ENCODE measurements around the gene AHDC1.

Gene AHDC1

DNA sequence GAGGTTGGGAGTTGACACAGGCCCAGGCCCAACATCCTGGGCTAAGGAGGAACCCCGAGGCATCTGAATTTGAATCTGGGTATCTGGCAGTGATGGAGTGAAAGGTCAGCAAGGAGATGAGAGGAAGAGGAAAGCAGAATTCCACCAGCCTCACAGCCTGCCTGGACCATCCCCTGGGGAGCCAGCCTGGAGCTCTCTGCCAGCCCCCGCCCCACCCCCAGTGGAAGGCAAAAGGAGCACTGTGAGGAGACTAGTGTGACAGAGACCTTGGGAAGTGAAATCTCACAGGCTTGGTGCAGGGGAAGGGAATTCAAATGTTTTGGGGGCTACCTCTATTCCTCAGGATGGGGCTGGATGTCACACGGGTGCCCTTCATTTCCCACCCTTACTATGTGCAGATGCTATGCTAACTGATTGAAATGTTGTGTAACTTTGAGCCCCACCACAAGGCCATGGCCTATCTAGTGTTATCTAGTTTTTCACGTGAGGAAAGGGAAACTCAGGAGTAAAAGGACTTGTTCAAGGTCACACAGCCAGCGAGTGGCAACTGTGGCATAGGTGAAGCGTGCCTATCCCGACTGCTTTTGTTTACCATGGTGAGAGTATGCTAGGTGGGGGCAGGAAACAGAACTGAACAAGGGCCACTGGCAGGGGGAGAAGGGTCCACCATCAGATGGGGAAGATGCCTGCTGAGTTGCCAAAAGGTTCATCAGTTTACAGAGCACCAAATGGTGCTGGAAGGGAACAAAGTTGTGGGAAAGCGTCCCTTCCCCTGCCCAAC, 29.8 kb downstream of the AHDC1 start:
- Histone ChIP-seq H3K4me3 (ENCODE audit: low read depth, low read length) (no peak overlapping the region), H2AFZ (ENCODE audit: low read length, unreplicated experiment) (no peak overlapping the region), H3K27ac (ENCODE audit: low read depth, low read length) (peak overlapping the region; percentile 19), H3K27me3 (ENCODE audit: insufficient read depth, low read length) (no peaks in the 10 kb centered on the region), H3K4me1 (ENCODE audit: control insufficient read depth, insufficient read depth, low read length, unreplicated experiment) (peaks cover 83% of the 10 kb centered on the region), H3K36me3 (ENCODE audit: insufficient read depth, low read length) (no peaks in the 10 kb centered on the region), H3K79me2 (ENCODE audit: control insufficient read depth, insufficient read depth, low read length, unreplicated experiment) (peaks cover 74% of the 10 kb centered on the region)

GRCh38 chr1:27572679-27573426, 31.1 kb downstream of the AHDC1 start:
- peaks cover 92% of the 10 kb centered on the region for H3K4me1 ChIP-seq (ENCODE audit: control insufficient read depth, insufficient read depth, low read length, unreplicated experiment)
- H3K27me3 ChIP-seq (ENCODE audit: insufficient read depth, low read length) = no peaks in the 10 kb centered on the region
- no peak overlapping the region for H3K4me3 ChIP-seq (ENCODE audit: low read depth, low read length)
- H3K79me2 ChIP-seq (ENCODE audit: control insufficient read depth, insufficient read depth, low read length, unreplicated experiment) = peaks cover 76% of the 10 kb centered on the region
- H2AFZ ChIP-seq (ENCODE audit: low read length, unreplicated experiment) = no peak overlapping the region
- peak overlapping the region; percentile 23; the same call in 1 of the 2 replicates for H3K27ac ChIP-seq (ENCODE audit: low read depth, low read length)
- H3K36me3 ChIP-seq (ENCODE audit: insufficient read depth, low read length) = no peaks in the 10 kb centered on the region

DNA sequence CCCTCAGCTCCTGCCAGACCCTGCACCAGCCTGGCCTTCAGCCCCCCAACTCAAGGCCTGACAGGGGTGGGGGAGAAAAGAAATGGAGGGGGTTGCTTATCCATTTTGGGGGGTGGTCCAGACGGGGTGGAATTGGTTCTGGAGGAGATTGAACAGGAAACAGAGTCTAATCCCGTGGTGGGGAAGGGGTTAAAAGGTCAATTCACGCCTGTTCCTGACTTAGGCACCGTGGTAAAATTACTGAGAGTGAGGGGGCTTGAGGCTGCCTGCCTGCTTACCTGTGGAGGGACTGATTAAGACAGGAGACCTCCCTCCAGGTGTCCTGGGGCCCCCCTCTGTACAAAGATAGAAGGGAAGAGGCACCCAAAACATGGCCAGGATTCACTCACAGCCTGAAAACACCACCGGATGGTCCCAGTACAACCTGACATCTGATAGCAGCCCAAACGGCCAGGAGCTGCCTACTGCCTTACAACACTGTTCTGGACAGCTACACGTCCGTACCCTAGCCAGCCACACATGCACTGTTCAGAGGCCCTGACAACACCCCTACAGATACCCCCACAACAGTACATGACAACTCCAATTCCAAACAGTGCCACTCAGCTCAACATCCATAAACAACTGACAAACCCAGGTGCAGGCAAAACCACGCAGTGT, 31.8 kb downstream of the AHDC1 start:
- no peak overlapping the region for H2AFZ ChIP-seq (ENCODE audit: low read length, unreplicated experiment)
- H3K4me1 ChIP-seq (ENCODE audit: control insufficient read depth, insufficient read depth, low read length, unreplicated experiment) = peaks cover 90% of the 10 kb centered on the region
- peaks cover 77% of the 10 kb centered on the region for H3K79me2 ChIP-seq (ENCODE audit: control insufficient read depth, insufficient read depth, low read length, unreplicated experiment)
- no peaks in the 10 kb centered on the region for H3K27me3 ChIP-seq (ENCODE audit: insufficient read depth, low read length)
- H3K36me3 ChIP-seq (ENCODE audit: insufficient read depth, low read length) = no peaks in the 10 kb centered on the region
- H3K4me3 ChIP-seq (ENCODE audit: low read depth, low read length) = no peak overlapping the region
- H3K27ac ChIP-seq (ENCODE audit: low read depth, low read length) = peak overlapping the region; percentile 23; the same call in 1 of the 2 replicates

DNA sequence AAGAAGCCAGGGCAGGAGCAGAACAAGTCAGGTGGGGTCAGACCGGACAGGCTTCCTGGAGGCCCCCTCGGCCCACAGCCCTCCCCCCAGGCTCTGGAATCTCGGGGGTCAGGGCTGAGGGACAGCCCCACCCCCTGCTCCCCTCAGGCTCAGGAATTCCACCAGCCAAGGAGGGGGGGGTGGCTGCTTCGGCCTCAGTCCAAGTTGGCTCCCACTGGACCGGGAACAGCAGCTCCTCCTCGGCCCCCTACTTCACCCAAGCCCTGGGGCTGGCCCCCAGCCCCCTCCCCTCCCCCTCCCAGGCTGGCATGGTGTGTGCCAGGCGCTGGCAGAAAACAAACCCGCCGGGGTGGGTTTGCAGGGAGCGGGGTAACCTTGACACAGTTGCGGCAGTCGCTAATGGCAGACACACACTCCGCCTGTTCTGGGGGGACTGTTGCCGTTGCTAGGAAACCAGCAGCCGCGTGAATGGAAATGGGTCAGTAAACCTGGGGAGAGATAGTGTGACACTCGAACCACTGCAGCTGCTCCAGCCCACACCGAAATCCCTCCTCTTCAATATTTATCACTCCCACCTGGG, 32.4 kb downstream of the AHDC1 start:
- Histone ChIP-seq H3K4me3 (ENCODE audit: low read depth, low read length) (no peak overlapping the region), H3K4me1 (ENCODE audit: control insufficient read depth, insufficient read depth, low read length, unreplicated experiment) (peaks cover 90% of the 10 kb centered on the region), H3K36me3 (ENCODE audit: insufficient read depth, low read length) (no peaks in the 10 kb centered on the region), H3K27me3 (ENCODE audit: insufficient read depth, low read length) (no peaks in the 10 kb centered on the region), H3K27ac (ENCODE audit: low read depth, low read length) (no peak overlapping the region), H3K79me2 (ENCODE audit: control insufficient read depth, insufficient read depth, low read length, unreplicated experiment) (peaks cover 76% of the 10 kb centered on the region), H2AFZ (ENCODE audit: low read length, unreplicated experiment) (no peak overlapping the region)

DNA sequence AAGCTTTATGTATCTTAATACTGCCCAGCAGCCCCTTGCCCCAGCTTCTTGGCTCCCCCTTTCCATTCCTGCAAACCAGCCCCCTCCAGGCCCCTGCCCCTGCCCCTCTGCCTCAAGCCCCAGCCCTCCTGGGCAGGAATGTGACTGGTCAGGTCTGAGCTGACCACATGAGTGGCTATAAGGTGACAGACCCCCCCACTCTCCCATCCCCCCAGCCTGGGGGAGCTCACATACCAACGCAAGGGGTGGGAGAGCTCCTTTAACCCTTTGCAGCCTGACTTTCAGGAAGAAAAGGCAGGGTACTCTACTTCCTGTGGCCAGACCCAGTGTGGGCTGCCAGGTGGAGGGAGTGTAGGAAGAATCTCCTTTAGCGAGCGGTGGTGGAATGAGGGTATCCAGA, 33.2 kb downstream of the AHDC1 start:
- Histone ChIP-seq H3K4me1 (ENCODE audit: control insufficient read depth, insufficient read depth, low read length, unreplicated experiment) (peaks cover 87% of the 10 kb centered on the region), H3K27me3 (ENCODE audit: insufficient read depth, low read length) (no peaks in the 10 kb centered on the region), H3K36me3 (ENCODE audit: insufficient read depth, low read length) (no peaks in the 10 kb centered on the region), H3K27ac (ENCODE audit: low read depth, low read length) (no peak overlapping the region), H2AFZ (ENCODE audit: low read length, unreplicated experiment) (no peak overlapping the region), H3K4me3 (ENCODE audit: low read depth, low read length) (no peak overlapping the region), H3K79me2 (ENCODE audit: control insufficient read depth, insufficient read depth, low read length, unreplicated experiment) (peaks cover 77% of the 10 kb centered on the region)

- Histone ChIP-seq H2AFZ (ENCODE audit: low read length, unreplicated experiment) (no peak overlapping the region), H3K4me1 (ENCODE audit: control insufficient read depth, insufficient read depth, low read length, unreplicated experiment) (peaks cover 91% of the 10 kb centered on the region), H3K36me3 (ENCODE audit: insufficient read depth, low read length) (no peaks in the 10 kb centered on the region), H3K27ac (ENCODE audit: low read depth, low read length) (no peak overlapping the region), H3K79me2 (ENCODE audit: control insufficient read depth, insufficient read depth, low read length, unreplicated experiment) (peaks cover 79% of the 10 kb centered on the region), H3K27me3 (ENCODE audit: insufficient read depth, low read length) (no peaks in the 10 kb centered on the region), H3K4me3 (ENCODE audit: low read depth, low read length) (no peak overlapping the region)
These were observed 33.6 kb downstream of the AHDC1 start for GRCh38 chr1:27570356-27570755.

DNA sequence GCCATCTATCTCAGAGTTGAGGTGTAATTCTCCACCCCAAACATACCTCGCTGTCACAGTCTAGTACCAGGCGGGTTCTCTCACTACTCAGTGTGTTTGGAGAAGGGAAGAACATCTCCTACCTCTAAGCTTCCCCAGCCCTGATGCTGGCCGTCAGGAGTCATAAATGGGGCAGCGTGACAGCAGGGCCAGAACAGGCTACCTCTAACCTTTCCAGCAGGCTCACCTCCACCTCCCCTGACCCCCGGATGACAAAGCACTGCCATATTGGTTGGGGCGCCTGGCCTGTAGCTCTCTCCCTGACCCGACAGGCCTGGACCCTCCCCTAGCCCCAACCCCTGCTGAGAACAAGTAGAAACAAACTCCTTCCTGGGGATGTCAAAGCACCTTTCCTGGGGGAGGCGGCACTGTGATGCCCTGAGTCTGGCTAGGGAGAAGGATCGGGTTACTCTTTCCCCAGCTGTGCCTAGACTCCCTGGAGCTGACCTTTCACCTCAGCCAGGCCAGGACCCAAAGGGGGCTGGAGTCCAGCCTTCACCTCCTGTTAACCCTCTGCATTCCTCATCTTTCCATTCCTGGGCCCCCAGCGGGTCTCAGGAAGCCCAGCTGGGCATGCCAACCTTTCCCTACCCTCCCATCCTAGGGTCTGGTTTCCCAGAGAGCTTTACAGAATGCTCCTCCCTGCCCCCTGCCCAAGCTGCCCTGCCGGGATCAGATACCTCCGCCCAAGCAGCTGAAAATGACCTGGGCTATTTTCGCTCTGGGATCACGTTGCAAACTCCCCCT, 34.2 kb downstream of the AHDC1 start:
- Histone ChIP-seq H3K4me1 (ENCODE audit: control insufficient read depth, insufficient read depth, low read length, unreplicated experiment) (peaks cover 91% of the 10 kb centered on the region), H3K27me3 (ENCODE audit: insufficient read depth, low read length) (no peaks in the 10 kb centered on the region), H3K27ac (ENCODE audit: low read depth, low read length) (no peak overlapping the region; the same call in 1 of the 2 replicates), H3K79me2 (ENCODE audit: control insufficient read depth, insufficient read depth, low read length, unreplicated experiment) (peaks cover 80% of the 10 kb centered on the region), H3K36me3 (ENCODE audit: insufficient read depth, low read length) (no peaks in the 10 kb centered on the region), H3K4me3 (ENCODE audit: low read depth, low read length) (no peak overlapping the region), H2AFZ (ENCODE audit: low read length, unreplicated experiment) (no peak overlapping the region)

GRCh38 chr1:27569088-27569460, 34.9 kb downstream of the AHDC1 start:
- Histone ChIP-seq H3K36me3 (ENCODE audit: insufficient read depth, low read length) (no peaks in the 10 kb centered on the region), H3K4me1 (ENCODE audit: control insufficient read depth, insufficient read depth, low read length, unreplicated experiment) (peaks cover 91% of the 10 kb centered on the region), H3K27ac (ENCODE audit: low read depth, low read length) (no peak overlapping the region; the same call in 1 of the 2 replicates), H3K4me3 (ENCODE audit: low read depth, low read length) (peak overlapping the region; percentile 33), H2AFZ (ENCODE audit: low read length, unreplicated experiment) (no peak overlapping the region), H3K27me3 (ENCODE audit: insufficient read depth, low read length) (no peaks in the 10 kb centered on the region), H3K79me2 (ENCODE audit: control insufficient read depth, insufficient read depth, low read length, unreplicated experiment) (peaks cover 79% of the 10 kb centered on the region)

DNA sequence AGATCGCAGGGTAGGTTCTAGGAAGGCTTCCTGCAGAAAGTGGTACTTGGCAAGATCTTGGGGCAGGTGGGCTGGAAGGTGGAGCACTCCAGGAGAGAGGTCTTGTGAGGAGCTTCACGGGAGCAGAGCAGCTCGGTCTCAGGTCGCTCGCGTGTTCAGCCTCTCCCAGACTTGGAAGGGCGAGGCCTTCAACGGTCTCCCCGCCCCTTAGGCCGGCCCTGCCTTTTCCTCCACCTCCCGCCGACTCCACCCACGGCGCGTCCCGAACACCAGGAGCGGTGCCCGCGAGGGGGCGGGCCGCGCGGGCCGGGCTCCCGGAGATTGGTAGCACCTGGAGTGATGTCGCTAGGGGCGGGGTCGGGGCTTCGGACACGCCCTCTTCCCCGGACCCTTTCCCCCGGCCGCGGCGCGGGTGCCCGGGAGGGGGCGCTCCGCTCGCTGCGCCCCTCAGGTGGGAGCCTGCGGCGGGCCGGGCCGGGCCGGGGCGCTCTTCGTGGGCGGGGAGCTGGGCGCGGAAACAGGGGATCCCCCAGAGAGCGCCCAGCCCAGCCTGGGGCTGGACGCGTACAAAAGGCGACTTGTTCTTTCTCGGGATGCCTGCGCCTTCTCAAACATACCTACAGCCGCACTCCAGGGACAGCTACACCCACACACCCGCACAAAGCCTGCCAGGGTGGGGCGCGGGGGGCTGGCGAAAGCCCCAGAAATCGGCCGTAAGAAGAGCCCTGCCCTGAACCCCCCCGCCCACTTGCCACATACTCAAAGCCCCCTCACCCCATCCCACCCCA, 35.5 kb downstream of the AHDC1 start:
- Histone ChIP-seq H2AFZ (ENCODE audit: low read length, unreplicated experiment) (no peak overlapping the region), H3K79me2 (ENCODE audit: control insufficient read depth, insufficient read depth, low read length, unreplicated experiment) (peaks cover 77% of the 10 kb centered on the region), H3K36me3 (ENCODE audit: insufficient read depth, low read length) (no peaks in the 10 kb centered on the region), H3K4me3 (ENCODE audit: low read depth, low read length) (peak overlapping the region; percentile 42), H3K27me3 (ENCODE audit: insufficient read depth, low read length) (no peaks in the 10 kb centered on the region), H3K4me1 (ENCODE audit: control insufficient read depth, insufficient read depth, low read length, unreplicated experiment) (peaks cover 91% of the 10 kb centered on the region), H3K27ac (ENCODE audit: low read depth, low read length) (no peak overlapping the region)

All from ACC112 (cell line).